Measurements from ENCODE around the gene SST.

The SST gene

DNA sequence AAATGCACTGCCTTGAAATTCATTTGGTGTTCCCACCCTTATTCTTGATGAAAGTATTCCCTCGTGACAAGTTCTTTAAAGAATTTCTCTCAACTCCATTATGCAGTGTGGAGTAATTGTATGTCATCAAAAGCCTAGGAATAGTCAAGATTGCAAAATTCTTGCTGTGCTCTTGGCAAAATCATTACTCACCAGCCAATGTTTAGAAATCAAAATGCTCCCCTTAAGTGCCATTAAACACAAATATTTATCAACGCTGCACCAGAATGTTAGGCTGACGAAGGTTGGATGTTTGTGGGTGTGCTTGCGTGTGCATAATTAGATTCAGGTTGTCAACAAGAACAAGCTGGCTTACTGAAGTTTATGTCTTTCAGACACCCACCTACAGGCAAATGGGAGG, 40.5 kb downstream of the SST start:
- DNase-seq (ENCODE audit: low spot score), result no peak

GRCh38 chr3:187628169-187628568, 42.0 kb downstream of the SST start:
- DNase-seq (ENCODE audit: low spot score), result no peak

DNA sequence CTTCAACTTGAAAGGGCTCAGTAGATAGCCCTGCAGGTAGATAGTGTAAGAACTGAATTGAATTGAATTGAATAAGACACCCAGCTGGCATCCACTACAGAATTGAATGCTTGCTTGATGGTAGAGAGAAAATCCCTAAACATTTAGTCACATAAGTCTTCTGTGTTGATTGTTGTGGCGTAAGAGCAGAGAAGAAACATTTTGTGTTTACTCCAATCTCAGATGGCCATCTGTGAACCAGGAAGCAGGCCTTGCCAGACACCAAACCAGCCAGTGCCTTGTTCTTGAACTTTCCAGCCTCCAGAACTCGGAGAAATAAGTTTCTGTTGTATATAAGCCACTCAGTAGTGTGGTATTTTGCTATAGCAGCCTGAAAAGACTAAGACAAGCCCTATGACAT, 43.6 kb downstream of the SST start:
- DNase-seq (ENCODE audit: low spot score), result no peak

DNA sequence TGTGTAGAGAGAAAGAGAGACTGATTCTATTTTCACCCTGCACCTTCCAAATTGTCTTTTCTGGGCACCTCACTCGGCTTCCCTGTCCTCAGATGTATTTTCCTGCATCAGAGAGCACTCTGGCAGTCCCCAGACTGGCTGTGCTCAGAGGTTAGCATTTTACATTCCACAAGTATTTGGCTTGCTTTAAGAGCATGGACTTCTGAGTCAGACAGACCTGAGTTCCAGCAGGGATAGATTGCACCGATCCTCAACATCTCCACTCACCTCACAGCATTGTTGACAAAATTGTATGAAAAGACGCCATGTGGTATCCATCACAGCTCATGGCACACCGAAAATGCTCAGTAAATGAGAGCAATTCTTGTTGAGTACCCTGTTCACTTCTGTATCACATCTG, 45.6 kb downstream of the SST start:
- no peak for DNase-seq (ENCODE audit: low spot score)

DNA sequence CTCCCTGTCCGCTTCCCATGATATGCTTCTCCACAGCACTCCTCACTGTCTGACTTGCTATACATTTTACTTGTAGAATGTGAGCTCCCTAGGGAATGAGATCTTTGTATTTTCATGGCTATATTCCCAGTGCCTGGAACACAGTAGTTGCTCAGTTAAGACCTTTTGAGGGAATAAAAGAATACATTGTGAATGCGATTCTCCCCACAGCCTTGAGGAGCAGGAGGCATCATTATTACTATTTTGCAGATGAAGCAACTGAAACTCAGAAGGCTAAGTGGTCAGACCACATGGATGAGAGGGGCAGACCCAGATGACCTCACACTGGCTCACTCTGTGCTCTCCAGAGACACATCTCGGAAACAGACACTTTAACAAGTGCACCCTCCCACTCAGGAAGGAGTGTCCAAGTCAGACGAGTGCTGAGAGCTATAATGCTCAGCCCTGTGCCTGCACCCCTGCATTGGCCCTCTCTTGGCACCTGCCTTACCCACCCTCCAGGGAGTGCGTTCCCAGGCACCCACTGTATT, 46.8 kb downstream of the SST start:
- DNase-seq (ENCODE audit: low spot score), result no peak

GRCh38 chr3:187621881-187622280, 48.3 kb downstream of the SST start:
- no peak for DNase-seq (ENCODE audit: low spot score)

GRCh38 chr3:187619461-187619860, 50.7 kb downstream of the SST start:
- no peak for DNase-seq (ENCODE audit: low spot score)

All from activated CD4-positive, alpha-beta T cell treated with anti-CD3 and anti-CD28 coated beads, Interleukin-2, Interleukin-4, amounts not matched to agents 100 ng/mL and 50 ng/mL, durations not matched to agents 16 hours and 8 hours (primary cell).